Measurements from ENCODE around the gene CHI3L1.

The CHI3L1 gene

DNA sequence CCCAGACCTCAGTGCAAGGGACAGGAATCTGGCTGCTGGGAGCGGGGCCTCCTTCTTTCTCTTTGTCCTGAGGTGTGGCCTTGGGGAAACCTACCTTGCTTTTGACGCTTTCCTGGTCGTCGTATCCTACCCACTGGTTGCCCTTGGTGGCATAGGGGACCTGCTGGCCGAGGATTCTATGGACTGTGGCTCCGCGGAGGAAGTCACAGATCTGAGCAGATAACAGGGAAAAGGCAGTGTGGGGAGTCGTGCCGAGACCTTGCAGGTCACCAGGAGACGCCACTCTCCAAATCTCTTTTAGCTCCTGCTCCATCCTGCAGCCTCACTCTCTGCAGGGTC, 6.9 kb downstream of the CHI3L1 start:
- DNase-seq = no peak

DNA sequence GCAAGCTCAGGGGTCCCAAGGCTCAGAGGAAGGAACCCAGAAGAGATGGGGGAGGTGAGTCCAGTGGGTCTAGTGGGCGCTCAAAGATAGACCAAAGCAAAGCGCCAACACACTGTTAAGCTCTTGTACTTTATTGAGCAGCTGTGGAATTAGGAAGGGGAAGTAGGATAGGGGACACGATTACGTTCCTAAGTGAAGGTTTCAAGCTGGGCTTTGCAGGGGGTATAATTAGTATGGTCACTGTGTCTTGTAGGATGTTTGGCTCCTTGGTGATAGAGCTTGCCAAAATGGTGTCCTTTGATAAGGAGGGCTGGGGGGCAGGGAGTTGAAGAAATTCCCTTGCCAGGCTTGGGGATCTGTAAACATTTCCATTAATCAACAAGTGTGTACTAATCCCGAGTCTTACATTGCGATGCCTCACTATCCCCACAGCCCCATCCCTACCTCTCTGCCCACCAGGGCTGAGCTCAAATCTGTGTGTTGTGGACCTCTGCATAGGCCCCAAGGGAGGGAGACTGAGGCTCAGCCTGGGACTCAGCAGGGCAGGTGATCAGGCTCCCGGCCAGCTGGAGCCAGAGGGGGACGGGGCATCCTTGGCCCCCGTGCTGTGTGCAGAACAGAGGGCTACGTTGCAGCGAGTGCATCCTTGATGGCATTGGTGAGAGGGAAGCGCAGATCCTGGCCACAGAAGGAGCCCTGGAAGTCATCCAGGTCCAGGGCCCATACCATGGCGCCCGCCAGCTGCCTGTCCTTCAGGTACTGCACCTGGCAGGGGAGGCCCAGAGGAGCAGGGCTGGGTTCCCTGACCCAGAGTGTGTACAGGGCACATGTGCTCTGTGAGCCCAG, 7.5 kb downstream of the CHI3L1 start:
- no peak for DNase-seq

DNA sequence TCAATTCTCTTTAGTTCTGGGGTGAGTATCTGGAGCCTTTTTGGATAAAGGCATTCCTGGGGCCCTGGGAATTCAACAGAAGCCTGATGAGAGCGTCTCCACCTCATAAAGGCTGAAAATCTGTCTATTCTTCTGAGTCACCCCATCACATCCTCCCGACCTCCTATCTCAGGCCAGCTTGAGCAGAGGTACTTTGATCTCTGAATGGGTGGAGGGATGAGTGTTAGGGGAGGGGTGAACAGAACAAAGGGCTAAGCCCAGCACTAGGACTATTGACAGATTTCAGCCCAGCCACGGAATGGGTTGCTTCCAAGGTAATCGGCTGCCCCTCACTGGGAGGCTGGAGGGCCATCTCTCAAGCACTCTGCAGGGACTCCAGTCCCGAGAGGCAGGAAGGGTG, 8.4 kb downstream of the CHI3L1 start:
- DNase-seq = no peak

- DNase-seq = no peak
Observed at GRCh38 chr1:203177470-203178039, 8.9 kb downstream of the CHI3L1 start.

GRCh38 chr1:203177036-203177405, 9.5 kb downstream of the CHI3L1 start:
- DNase-seq = no peak

DNA sequence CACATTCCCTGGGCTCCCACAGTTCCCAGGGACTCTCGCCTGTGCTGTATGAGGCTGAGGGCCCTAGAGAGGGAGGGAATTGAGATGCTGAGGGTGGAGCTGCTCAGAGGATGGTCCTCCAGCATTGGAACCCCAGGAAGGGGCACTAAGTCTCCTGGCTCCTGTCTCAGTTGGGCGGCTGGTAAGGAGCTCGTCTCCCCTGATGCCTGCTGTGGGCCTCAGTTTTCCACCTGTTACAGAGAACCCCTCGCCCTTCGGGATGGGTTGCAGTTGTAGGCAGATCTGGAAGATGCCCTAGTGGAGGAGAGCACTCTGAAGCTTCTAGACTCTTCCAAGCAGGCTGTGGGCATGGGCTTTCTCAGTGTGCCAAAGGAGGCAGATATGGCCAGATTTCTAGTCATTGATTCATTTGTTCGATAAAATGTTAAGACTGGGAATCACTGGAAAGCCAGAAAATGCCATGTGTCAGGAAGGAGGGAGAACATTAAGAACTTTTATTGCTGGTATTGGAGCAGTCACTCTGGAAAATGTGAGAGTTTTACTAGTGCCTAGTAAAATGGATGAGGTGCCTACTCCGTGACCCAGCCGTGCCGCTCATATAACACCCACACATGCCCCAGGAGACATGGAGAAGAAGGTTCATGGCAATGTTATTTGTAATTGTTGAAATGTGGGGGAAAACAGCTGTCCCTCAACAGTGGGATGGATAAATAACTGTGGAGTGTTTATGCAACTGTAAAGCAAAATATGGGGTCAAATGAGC, 10.1 kb downstream of the CHI3L1 start:
- DNase-seq = no peak

DNA sequence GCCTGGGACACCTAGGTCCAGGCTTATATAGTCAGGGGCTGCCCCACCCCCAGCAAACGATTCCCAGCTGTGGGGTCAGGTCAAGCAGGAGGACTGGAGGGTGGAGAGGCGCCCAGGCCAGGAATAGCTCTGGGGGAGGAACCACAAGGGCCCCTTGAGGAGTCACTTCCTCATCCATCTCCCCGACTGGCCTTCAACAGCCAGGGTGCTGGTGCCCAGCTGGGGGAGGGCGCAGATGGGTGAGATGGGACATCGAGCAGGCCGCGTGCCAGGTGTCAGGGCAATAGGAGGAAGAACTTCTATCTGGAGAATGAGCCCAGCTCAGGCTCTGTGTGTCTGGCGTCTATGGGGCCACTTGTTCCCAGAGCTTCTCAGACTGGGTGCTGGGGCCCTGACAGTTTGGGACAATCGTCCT, 10.7 kb downstream of the CHI3L1 start:
- no peak for DNase-seq

- no peak for DNase-seq
Observed at GRCh38 chr1:203175237-203175826, 11.2 kb downstream of the CHI3L1 start, which contains the start of gene MYBPH. Gene MYBPH (minus strand): TSS chr1:203175826. CDS start chr1:203175755, 71 bp downstream.

GRCh38 chr1:203174324-203174985, 12.0 kb downstream of the CHI3L1 start:
- no peak for DNase-seq

DNA sequence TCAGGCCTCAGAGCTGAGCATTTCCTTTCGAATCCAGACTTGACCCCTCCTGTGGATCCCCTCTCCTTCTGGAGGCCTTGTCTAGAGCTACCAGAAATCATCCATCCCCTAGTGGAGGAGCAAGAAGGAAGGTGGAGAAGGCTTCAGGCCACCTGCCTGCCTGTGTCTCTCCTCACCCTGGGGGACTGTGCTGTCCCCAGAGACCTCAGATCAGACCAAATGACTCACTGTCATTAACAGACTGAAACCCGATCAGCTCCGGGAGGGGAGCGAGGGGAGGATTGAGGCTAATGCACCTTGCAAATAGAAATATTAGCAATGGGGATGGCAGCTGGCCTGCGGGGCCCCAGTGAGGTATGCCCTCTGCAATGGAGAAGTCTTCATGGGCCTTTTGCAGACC, 12.9 kb downstream of the CHI3L1 start:
- peak; percentile 14 for DNase-seq

- DNase-seq = no peak
Observed at GRCh38 chr1:203173011-203173555, 13.4 kb downstream of the CHI3L1 start.

DNA sequence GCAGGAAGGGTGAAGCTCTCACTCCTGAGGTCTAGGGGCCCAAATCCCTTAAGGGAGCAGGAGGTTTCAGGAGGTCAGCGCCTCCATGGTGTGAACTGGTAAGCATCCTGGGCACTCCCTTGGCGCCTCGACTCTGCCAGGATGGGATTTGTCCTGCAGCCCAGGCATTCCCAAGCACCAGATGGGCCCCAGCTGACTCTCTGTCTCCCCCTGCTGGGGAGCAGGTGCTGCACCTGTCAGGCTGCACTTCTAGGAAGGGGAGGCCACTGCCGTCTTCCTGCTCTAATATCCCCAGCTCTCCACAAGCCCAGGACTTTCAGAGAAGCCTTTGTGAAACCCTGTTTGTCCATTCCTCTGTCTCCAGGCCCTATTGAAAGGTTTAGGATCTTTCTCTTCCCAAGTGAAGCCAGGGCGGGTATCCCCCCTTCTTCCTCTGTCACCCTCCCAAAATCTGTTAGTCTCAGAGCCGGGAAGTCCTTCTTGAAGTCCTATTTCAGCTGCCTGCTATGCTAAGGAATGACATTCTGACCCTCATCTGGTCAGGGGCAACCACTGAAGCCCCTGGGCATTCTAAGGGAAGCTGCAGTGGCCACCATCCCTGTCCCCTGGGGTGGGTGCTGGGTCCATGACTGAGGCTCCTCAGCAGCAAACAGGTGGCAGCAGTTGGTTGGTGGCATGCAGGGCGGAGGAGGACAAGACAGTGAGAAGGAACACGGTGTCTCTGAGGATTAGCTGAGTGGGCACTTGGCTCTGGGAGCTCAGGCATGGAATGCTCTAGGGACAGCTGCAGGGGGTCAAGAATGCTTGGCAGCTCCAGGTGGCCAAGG, 14.1 kb downstream of the CHI3L1 start:
- peak; percentile 59 for DNase-seq

GRCh38 chr1:203171341-203172183, 14.9 kb downstream of the CHI3L1 start:
- no peak for DNase-seq

DNA sequence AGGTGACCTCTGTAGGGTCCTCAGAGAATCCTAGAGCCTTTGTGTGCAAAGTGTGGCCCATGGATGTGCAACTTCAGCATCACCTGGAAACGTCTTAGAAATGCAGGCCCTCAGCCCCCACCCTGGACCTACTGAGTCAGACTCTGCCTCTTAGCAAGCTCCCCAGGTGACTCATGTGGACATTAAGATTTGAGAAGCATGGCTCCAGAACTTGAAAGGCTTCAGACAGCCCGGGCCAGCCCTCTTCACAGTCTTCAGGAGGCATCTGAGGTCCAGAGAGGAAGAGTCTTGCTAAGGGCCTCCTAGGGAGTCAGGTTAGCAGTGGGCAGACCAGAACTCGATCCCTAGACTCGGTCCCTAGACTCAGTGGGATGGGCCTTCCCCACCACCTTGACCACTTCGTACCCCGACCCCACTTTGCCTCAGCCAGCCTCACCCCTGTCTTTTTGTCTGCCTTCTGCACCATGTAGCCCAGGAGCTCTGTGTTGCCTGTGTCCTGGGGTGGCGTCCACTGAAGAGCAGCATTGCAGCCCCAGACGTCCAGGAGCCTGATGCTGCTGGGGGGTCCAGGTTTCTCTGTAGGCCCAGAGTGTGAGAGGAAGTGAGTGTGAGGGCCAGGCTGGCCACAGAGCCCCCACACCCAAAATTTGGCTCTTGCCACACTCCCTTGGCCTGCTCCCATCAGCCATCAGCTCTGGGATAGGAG, 15.7 kb downstream of the CHI3L1 start:
- no peak for DNase-seq

DNA sequence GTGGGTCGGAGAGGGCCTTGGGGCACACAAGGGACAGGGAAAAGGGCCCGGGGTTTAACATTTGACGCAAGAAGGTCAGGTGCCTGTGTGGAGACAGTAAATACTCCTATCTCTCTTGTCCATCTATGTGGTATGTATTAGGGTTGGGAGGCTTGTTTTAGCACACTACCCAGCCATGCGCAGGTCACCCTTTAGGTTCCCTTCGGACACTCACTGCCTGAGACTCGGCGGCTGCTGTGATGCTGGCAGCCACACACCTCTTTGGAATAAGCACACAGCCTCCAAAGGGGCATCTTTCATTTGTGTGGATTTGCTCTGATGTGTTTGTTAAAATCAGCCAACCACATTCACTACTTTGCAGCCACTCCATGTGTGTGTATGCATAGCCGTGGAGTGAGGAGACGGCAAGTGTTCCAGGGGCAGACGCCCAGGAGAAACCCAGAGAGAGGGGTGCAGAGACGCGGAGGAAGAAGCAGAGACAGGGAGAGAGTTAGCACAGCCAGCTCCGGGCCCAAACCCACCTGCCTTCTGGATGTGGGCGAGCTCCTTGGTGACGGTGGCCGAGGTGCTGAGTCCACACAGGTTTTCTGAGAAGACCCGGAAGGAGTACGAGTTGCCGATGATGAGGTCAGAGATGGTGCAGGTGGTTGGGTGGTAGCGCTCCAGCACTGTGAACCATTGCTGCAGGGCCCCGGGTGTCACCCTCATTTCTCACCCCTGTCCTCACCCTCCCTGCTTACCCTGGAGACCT, 16.6 kb downstream of the CHI3L1 start:
- DNase-seq = no peak

GRCh38 chr1:203168991-203169390, 17.5 kb downstream of the CHI3L1 start:
- no peak for DNase-seq

- DNase-seq = no peak
Observed at GRCh38 chr1:203168256-203168786, 18.2 kb downstream of the CHI3L1 start.

DNA sequence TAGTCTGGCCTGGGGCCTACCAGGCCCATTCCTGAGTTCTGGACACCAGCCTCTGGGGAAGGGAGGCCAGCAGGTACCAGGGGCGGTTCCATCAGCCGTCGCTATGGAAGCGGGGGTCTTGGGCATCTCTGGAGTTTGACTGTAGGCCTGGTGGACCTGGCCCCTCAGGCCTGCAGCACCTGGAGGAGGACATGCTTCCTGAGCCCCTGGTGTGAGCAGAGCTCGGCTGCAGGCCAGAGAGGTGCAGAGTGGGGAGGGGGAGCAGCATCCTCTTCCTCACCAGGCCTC, 18.6 kb downstream of the CHI3L1 start:
- no peak for DNase-seq

Measured in NCI-H1694 treated with DMSO at 0.1 percent for 48 hours (cell line).